ENCODE measurements around the gene PLCH1. TPM values are rescaled to one million over a fixed set of nuclear protein-coding genes. Genes with fewer than 3 reads are reported as not detected.

PLCH1 gene
- total and polyA plus RNA-seq, 10 of the 15 experiments (the other 5 are each of a cell fraction or from before 2014, with no cell fraction given): 0.03 to 0.22 (median 0.04) TPM; not detected in 5

DNA sequence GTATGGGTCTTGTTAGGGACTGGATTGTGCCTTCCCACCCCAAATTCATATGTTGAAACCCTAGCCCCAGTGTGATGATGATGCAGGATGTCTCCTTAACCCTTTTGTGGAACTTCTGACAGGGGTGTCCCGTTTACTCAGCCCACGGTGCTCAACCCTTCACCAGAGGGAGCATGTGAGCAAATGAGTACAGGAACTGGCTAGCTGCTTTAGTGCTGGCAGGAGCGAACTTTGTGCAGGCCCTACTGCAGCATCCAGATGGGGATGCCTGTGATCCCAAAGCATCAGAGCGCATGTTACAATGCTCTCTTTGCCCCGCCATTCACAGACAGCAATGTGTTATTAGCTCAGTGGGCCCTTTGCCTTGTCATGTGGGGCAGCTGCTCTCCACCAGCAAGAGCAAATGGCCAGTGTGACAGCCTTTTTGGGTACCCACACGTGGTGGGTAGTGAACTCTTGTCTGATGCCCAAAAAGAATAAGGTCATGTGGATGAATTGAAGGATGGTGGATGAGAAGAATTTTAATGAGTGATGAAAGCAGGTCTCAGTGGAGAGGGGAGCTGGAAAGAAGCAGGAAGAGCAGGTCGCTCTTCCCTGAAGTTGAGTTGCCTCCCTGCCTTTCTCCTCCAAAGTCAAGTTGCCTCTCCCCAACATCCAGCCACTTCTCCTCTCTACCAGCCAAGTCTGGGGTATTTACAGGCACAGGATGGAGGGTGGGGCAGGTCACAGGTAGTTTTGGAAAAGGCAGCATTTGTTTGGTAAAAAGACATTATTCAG lies 388.1 kb downstream of the PLCH1 start:
- no TSS peak for BruUV-seq (replicated peaks)
- CTCF ChIA-PET: interaction anchor here (1.5 kb wide), 1 partner anchor 345 kb away, joined by 7 read pairs; no protein-coding TSS in a partner anchor
- no peak for FAIRE-seq

More for the DNA sequence above, 388.1 kb downstream of the PLCH1 start:
- Histone ChIP-seq H3K4me1 (ENCODE audit: control insufficient read depth, insufficient read depth, low read length) (no peaks in the 10 kb centered on the region), H3K27ac (ENCODE audit: control insufficient read depth, insufficient read depth) (no peak overlapping the region), H3K79me2 (ENCODE audit: control insufficient read depth, insufficient read depth, low read length) (no peaks in the 10 kb centered on the region), H3K9me3 (replicated peaks; ENCODE audit: control insufficient read depth, insufficient read depth, low read length) (no peaks in the 10 kb centered on the region), H2AFZ (ENCODE audit: control insufficient read depth, low read depth, low read length) (no peak overlapping the region), H3K36me3 (ENCODE audit: control insufficient read depth in 2 of 2, insufficient read depth in 2 of 2, low read length in 1 of 2) (no peaks in the 10 kb centered on the region), H4K20me1 (ENCODE audit: control insufficient read depth, insufficient read depth) (no peaks in the 10 kb centered on the region), H3K4me2 (ENCODE audit: control insufficient read depth, insufficient read depth) (no peak overlapping the region), H3K27me3 (replicated peaks in 1 of 2; ENCODE audit: control insufficient read depth in 2 of 2, insufficient read depth in 2 of 2, low read length in 1 of 2) (no peaks in the 10 kb centered on the region; a peak in 1 of 4 replicates), H3K4me3 (no peak overlapping the region), H3K9ac (ENCODE audit: control insufficient read depth, insufficient read depth, low read length) (no peak overlapping the region)
- in situ Hi-C loops (cut with MboI): loop anchor here (5.0 kb wide), 1 partner anchor 346 kb away; no protein-coding TSS in a partner anchor
- ChIA-PET POLR2A (no interaction called here), RAD21 (ENCODE audit: unreplicated experiment) (no interaction called here), SMC1A (ENCODE audit: uncharacterized antibody, unreplicated experiment) (no interaction called here)
- intact Hi-C loops (cut with micrococcal nuclease; ENCODE audit: unreplicated experiment): no loop called here
- TF ChIP-seq, protein P1, sequence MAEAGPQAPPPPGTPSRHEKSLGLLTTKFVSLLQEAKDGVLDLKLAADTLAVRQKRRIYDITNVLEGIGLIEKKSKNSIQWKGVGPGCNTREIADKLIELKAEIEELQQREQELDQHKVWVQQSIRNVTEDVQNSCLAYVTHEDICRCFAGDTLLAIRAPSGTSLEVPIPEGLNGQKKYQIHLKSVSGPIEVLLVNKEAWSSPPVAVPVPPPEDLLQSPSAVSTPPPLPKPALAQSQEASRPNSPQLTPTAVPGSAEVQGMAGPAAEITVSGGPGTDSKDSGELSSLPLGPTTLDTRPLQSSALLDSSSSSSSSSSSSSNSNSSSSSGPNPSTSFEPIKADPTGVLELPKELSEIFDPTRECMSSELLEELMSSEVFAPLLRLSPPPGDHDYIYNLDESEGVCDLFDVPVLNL (IDR thresholded peaks at IDR 0.05; ENCODE audit: low read depth, low read length): no peak
- no peak for TF ChIP-seq GATAD2B (conservative IDR thresholded peaks at IDR 0.05; ENCODE audit: low read depth)
- TF ChIP-seq RAD21 (IDR thresholded peaks at IDR 0.05; ENCODE audit: insufficient read depth, low read depth, low read length): 0 out of 2 replicates have a peak, but pooled peaks have one; percentile 13
- TF ChIP-seq, protein P2, sequence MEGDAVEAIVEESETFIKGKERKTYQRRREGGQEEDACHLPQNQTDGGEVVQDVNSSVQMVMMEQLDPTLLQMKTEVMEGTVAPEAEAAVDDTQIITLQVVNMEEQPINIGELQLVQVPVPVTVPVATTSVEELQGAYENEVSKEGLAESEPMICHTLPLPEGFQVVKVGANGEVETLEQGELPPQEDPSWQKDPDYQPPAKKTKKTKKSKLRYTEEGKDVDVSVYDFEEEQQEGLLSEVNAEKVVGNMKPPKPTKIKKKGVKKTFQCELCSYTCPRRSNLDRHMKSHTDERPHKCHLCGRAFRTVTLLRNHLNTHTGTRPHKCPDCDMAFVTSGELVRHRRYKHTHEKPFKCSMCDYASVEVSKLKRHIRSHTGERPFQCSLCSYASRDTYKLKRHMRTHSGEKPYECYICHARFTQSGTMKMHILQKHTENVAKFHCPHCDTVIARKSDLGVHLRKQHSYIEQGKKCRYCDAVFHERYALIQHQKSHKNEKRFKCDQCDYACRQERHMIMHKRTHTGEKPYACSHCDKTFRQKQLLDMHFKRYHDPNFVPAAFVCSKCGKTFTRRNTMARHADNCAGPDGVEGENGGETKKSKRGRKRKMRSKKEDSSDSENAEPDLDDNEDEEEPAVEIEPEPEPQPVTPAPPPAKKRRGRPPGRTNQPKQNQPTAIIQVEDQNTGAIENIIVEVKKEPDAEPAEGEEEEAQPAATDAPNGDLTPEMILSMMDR (IDR thresholded peaks at IDR 0.05 in 2 of 3, conservative IDR thresholded peaks at IDR 0.05 in 1 of 3; ENCODE audit: control insufficient read depth in 2 of 3, extremely low read depth in 1 of 3, insufficient read depth in 1 of 3, low read depth in 3 of 3, low read length in 3 of 3): peak in 2 of 3 experiments; percentile 3 to 11; a peak in 1 of 6 replicates
- TF ChIP-seq, protein P3, sequence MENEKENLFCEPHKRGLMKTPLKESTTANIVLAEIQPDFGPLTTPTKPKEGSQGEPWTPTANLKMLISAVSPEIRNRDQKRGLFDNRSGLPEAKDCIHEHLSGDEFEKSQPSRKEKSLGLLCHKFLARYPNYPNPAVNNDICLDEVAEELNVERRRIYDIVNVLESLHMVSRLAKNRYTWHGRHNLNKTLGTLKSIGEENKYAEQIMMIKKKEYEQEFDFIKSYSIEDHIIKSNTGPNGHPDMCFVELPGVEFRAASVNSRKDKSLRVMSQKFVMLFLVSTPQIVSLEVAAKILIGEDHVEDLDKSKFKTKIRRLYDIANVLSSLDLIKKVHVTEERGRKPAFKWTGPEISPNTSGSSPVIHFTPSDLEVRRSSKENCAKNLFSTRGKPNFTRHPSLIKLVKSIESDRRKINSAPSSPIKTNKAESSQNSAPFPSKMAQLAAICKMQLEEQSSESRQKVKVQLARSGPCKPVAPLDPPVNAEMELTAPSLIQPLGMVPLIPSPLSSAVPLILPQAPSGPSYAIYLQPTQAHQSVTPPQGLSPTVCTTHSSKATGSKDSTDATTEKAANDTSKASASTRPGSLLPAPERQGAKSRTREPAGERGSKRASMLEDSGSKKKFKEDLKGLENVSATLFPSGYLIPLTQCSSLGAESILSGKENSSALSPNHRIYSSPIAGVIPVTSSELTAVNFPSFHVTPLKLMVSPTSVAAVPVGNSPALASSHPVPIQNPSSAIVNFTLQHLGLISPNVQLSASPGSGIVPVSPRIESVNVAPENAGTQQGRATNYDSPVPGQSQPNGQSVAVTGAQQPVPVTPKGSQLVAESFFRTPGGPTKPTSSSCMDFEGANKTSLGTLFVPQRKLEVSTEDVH (IDR thresholded peaks at IDR 0.05; ENCODE audit: low read depth, partially characterized antibody): no peak
- no peak for TF ChIP-seq ZNF217 (IDR thresholded peaks at IDR 0.05)
- TF ChIP-seq TCF12 (IDR thresholded peaks at IDR 0.05; ENCODE audit: low read depth, low read length): no peak
- 22% methylated on average over 7 of the region's 7 CpGs for WGBS (ENCODE audit: insufficient coverage, insufficient replicate concordance, low lambda C conversion rate, missing lambda C conversion rate)
- no peak for ATAC-seq
- DNase-seq (ENCODE audit: low read depth, low spot score): no peak
